ENCODE data around the gene SPRED1.

- TF ChIP-seq CTCF (IDR thresholded peaks at IDR 0.05) (no peak), POLR2A (IDR thresholded peaks at IDR 0.05) (no peak)
These were observed 14.3 kb upstream of the SPRED1 start for GRCh38 chr15:38238311-38238710.
